Smooth muscle cell (in vitro differentiated cells): ENCODE measurements around the gene MAP3K2. TPM values are rescaled to one million over a fixed set of nuclear protein-coding genes. Genes with fewer than 3 reads are reported as not detected.
A peak's percentile ranks its signal among the peaks of the same experiment; 100 is the strongest.

ENCODE experiments used
- DNase-seq: peaks from one replicate; lab custom pipeline; 2025; ENCODE audit not compliant: unreplicated experiment; lab: John Stamatoyannopoulos, UW
- H2AFZ ChIP-seq: fragments of 200-600 bp; sonication (generic); 2 replicates; pipeline ENCODE4 v1.6.0; 2016; ENCODE audit warnings: antibody characterized with exemption, low read depth, mild to moderate bottlenecking
- H3F3A ChIP-seq: fragments of 200-600 bp; sonication (generic); 2 replicates; pipeline ENCODE4 v1.6.0; 2017; ENCODE audit warnings: antibody characterized with exemption, low read depth
- H3K27ac ChIP-seq: fragments of 200-600 bp; sonication (generic); 2 replicates; pipeline ENCODE4 v1.5.1; 2016; ENCODE audit warnings: low read depth, mild to moderate bottlenecking
- H3K27me3 ChIP-seq: fragments of 200-600 bp; sonication (generic); 2 replicates; pipeline ENCODE4 v1.6.1; 2016; ENCODE audit warnings: low read depth, mild to moderate bottlenecking
- H3K36me3 ChIP-seq: fragments of 200-600 bp; sonication (generic); 2 replicates; pipeline ENCODE4 v1.5.1; 2016; ENCODE audit warnings: low read depth
- H3K4me1 ChIP-seq: fragments of 200-600 bp; sonication (generic); 2 replicates; pipeline ENCODE4 v1.5.1; 2016; ENCODE audit warnings: low read depth
- H3K4me2 ChIP-seq: fragments of 200-600 bp; sonication (generic); 2 replicates; pipeline ENCODE4 v1.6.0; 2016; ENCODE audit warnings: mild to moderate bottlenecking
- H3K4me3 ChIP-seq: fragments of 200-600 bp; sonication (generic); 2 replicates; pipeline ENCODE4 v1.5.1; 2016; ENCODE audit warnings: mild to moderate bottlenecking
- H3K79me2 ChIP-seq: fragments of 200-600 bp; sonication (generic); 2 replicates; pipeline ENCODE4 v1.6.0; 2016; ENCODE audit warnings: low read depth, mild to moderate bottlenecking
- H3K9ac ChIP-seq: fragments of 200-600 bp; sonication (generic); 2 replicates; pipeline ENCODE4 v1.6.0; 2016; ENCODE audit warnings: low read depth
- H3K9me3 ChIP-seq: fragments of 200-600 bp; sonication (generic); replicated peaks from 2 replicates; pipeline ENCODE4 v1.5.1; 2016; ENCODE audit warnings: low read depth
- H4K20me1 ChIP-seq: fragments of 200-600 bp; sonication (generic); 2 replicates; pipeline ENCODE4 v1.6.0; 2016; ENCODE audit warnings: low read depth
- CTCF ChIP-seq: fragments of 200-600 bp; sonication (generic); IDR thresholded peaks from 2 replicates; pipeline ENCODE4 v1.5.1; 2017; ENCODE audit warnings: borderline replicate concordance, mild to moderate bottlenecking, antibody characterized with exemption; ENCODE audit not compliant: insufficient read depth, poor library complexity, severe bottlenecking
- WGBS: methylation state at CpG from one replicate; pipeline ENCODE4 v1.1.7; 2016; ENCODE audit warnings: low lambda C conversion rate; 5-methylcytosine and 5-hydroxymethylcytosine counted together
- polyA plus RNA-seq: library from polyadenylated mRNA; unstranded; fragments of >200 nt; fragmentation: Nextera tagmentation; extraction: Ambion mirVana; gene quantifications from 2 replicates; pipeline ENCODE4 v1.2.1, GENCODE V29; 2016
- total RNA-seq: library from RNA; depleted of rRNA; stranded (reverse); fragments of >200 nt; gene quantifications from 2 replicates; pipeline ENCODE4 v1.2.3, GENCODE V29; 2014

MAP3K2 gene
- total and polyA plus RNA-seq, 2 experiments from 2014 or later: 39.2 to 46.7 TPM

GRCh38 chr2:127386764-127387654 is 766 bp downstream of the MAP3K2 start:
- H4K20me1 ChIP-seq: peaks cover 51% of the 10 kb centered on the region
- peaks cover 51% of the 10 kb centered on the region for H3K79me2 ChIP-seq
- peak overlapping the region; percentile 99 for H3K4me3 ChIP-seq
- H3K9ac ChIP-seq: peak overlapping the region; percentile 100
- H2AFZ ChIP-seq: peak overlapping the region; percentile 82
- peak overlapping the region; percentile 97 for H3K4me2 ChIP-seq
- H3K4me1 ChIP-seq: peaks cover 13% of the 10 kb centered on the region
- no peak for TF ChIP-seq CTCF
- WGBS: 6% methylated on average over 36 of the region's 58 CpGs
- peak; percentile 73 for DNase-seq
- no peaks in the 10 kb centered on the region for H3K36me3 ChIP-seq
- H3K9me3 ChIP-seq: no peaks in the 10 kb centered on the region
- H3K27me3 ChIP-seq: no peaks in the 10 kb centered on the region
- peaks cover 3% of the 10 kb centered on the region for H3F3A ChIP-seq
- H3K27ac ChIP-seq: peak overlapping the region; percentile 100

- H3K4me1 ChIP-seq: peaks cover 13% of the 10 kb centered on the region
- peak overlapping the region; percentile 100 for H3K9ac ChIP-seq
- peak overlapping the region; percentile 100 for H3K27ac ChIP-seq
- H4K20me1 ChIP-seq: peaks cover 59% of the 10 kb centered on the region
- no peak overlapping the region for H2AFZ ChIP-seq
- no peak for TF ChIP-seq CTCF
- H3K9me3 ChIP-seq: no peaks in the 10 kb centered on the region
- peak overlapping the region; percentile 99 for H3K4me3 ChIP-seq
- no peak for DNase-seq
- WGBS: 87% methylated on average over 4 of the region's 4 CpGs
- H3K79me2 ChIP-seq: peaks cover 58% of the 10 kb centered on the region
- peak overlapping the region; percentile 97 for H3K4me2 ChIP-seq
- H3K36me3 ChIP-seq: no peaks in the 10 kb centered on the region
- H3K27me3 ChIP-seq: no peaks in the 10 kb centered on the region
- peaks cover 3% of the 10 kb centered on the region for H3F3A ChIP-seq
Measured at GRCh38 chr2:127386246-127386645, 1.5 kb downstream of the MAP3K2 start.

- TF ChIP-seq CTCF: no peak
- DNase-seq: no peak
- Histone ChIP-seq H3K36me3 (no peaks in the 10 kb centered on the region), H3K27ac (peak overlapping the region; percentile 16), H3K9ac (no peak overlapping the region), H4K20me1 (peaks cover 76% of the 10 kb centered on the region), H3F3A (peaks cover 3% of the 10 kb centered on the region), H3K4me3 (no peak overlapping the region), H3K4me1 (peaks cover 13% of the 10 kb centered on the region), H3K79me2 (peaks cover 75% of the 10 kb centered on the region), H2AFZ (no peak overlapping the region), H3K4me2 (peak overlapping the region; percentile 97), H3K27me3 (no peaks in the 10 kb centered on the region), H3K9me3 (no peaks in the 10 kb centered on the region)
- WGBS: 87% methylated on average over 6 of the region's 6 CpGs
Measured at GRCh38 chr2:127384529-127384928, 3.2 kb downstream of the MAP3K2 start.

- no peak overlapping the region for H2AFZ ChIP-seq
- no peak overlapping the region for H3K27ac ChIP-seq
- peaks cover 92% of the 10 kb centered on the region for H3K79me2 ChIP-seq
- DNase-seq: no peak
- H3F3A ChIP-seq: peaks cover 3% of the 10 kb centered on the region
- no peak overlapping the region for H3K4me3 ChIP-seq
- H4K20me1 ChIP-seq: peaks cover 93% of the 10 kb centered on the region
- peaks cover 13% of the 10 kb centered on the region for H3K4me1 ChIP-seq
- WGBS: 83% methylated on average over 3 of the region's 3 CpGs
- no peak for TF ChIP-seq CTCF
- no peaks in the 10 kb centered on the region for H3K9me3 ChIP-seq
- H3K27me3 ChIP-seq: no peaks in the 10 kb centered on the region
- no peaks in the 10 kb centered on the region for H3K36me3 ChIP-seq
- H3K9ac ChIP-seq: no peak overlapping the region
- no peak overlapping the region for H3K4me2 ChIP-seq
Measured at GRCh38 chr2:127382831-127383230, 4.9 kb downstream of the MAP3K2 start.
